Measurements from ENCODE around the gene LIN52.
A peak's percentile ranks its signal among the peaks of the same experiment; 100 is the strongest.
"Not testable (repeated sequence)": the region's sequence is repeated elsewhere in the genome, so short reads cannot be mapped to it uniquely, and the experiment has no call there.

Gene LIN52

DNA sequence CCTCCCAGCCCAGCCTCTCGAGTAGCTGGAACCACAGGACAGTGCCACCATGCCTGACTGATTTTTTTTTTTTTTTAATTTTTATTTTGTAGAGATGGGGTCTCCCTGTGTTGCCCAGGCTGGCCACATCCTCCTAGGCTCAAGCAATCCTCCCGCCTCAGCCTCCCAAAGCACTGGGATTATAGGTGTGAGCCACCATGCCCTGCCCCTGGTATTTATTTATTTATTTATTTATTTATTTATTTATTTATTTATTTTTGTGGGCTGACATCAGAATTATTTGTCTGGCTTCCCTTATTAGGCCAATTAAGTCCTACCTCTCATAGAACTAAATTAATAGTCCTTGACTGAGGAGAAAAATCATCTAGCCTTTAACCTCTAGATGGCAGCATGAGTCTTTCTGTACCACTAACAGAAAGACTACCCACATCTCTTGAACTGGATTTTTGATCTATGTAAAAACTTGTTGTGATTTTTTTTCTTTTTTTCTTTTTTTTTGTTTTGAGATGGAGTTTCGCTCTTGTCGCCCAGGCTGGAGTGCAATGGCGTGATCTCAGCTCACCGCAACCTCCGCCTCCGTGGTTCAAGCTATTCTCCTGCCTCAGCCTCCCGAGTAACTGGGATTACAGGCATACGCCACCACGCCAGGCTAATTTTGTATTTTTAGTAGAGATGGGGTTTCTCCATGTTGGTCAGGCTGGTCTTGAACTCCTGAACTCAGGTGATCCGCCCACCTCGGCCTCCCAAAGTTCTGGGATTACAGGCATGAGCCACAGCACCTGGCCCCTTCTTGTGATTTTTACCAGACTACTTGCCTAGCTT lies 26.9 kb downstream of the LIN52 start:
- not testable (repeated sequence) for H3K9ac ChIP-seq (ENCODE audit: low read length); H3K27me3 ChIP-seq (replicated peaks; ENCODE audit: control insufficient read depth, insufficient read depth, low read length); H3K4me1 ChIP-seq (ENCODE audit: control insufficient read depth, insufficient read depth, low read length); H3K36me3 ChIP-seq (ENCODE audit: control insufficient read depth, insufficient read depth, low read length, severe bottlenecking); H3K4me3 ChIP-seq (ENCODE audit: low read length); H3K9me3 ChIP-seq (ENCODE audit: control insufficient read depth, low read length)
- peak; percentile 84 for DNase-seq (ENCODE audit: low read depth)

DNA sequence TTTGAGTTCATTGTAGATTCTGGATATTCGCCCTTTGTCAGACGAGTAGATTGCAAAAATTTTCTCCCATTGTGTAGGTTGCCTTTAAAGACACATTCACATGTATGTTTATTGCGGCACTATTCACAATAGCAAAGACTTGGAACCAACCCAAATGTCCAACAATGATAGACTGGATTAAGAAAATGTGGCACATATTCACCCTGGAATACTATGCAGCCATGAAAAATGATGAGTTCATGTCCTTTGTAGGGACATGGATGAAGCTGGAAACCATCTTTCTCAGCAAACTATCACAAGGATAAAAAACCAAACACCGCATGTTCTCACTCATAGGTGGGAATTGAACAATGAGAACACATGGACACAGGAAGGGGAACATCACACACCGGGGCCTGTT lies 40.7 kb downstream of the LIN52 start:
- not testable (repeated sequence) for H3K4me3 ChIP-seq (ENCODE audit: low read length); H3K9ac ChIP-seq (ENCODE audit: low read length); DNase-seq (ENCODE audit: low read depth); H3K36me3 ChIP-seq (ENCODE audit: control insufficient read depth, insufficient read depth, low read length, severe bottlenecking); H3K4me1 ChIP-seq (ENCODE audit: control insufficient read depth, insufficient read depth, low read length); H3K9me3 ChIP-seq (ENCODE audit: control insufficient read depth, low read length); H3K27me3 ChIP-seq (replicated peaks; ENCODE audit: control insufficient read depth, insufficient read depth, low read length)

DNA sequence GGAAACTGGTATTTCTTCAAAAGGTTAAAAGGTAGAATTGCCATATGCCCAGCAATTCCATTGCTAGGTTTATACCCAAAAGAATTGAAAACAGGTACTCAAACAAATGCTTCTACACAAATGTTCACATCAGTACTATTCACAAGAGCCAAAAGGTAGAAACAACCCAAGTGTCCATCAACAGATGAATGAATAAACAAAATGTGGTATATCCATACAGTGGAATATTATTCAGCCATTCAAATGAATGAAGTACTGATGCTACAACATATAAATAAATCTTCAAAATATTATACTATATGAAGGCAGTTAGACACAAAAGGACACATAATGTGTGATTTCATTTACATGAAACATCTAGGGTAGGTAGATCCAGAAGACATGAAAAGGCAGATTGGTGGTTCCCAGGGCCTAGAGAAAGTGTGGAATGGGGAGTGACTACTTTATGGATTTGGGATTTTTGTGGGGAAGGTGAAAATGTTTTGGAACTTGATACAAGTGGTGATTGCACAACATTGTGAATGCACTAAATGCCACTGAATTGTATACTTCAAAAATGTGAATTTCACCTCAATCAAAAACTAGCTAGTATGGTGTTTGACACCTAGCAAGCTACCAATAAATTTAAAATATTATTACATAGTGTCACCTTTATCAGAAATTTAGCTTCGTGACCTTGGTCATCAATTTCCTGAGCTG lies 41.7 kb downstream of the LIN52 start:
- no peaks in the 10 kb centered on the region for H3K9me3 ChIP-seq (ENCODE audit: control insufficient read depth, low read length)

DNA sequence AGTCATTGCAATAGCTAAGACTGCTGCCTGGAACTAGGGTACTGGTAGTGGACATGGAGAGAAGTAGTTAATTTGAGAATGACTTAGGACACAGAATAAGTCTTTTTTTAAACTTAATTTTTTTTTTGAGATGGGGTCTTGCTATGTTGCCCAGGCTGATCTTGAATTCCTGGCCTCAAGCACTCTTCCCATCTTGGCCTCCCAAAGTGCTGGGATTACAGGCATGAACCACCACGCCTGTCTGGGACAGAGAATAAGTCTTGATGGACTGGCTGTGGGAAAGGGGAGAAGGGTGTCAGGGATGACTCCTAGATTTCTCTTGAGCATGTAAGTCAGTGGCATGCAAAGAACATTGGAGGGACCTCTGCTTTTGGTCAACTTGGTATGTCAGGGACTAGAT lies 42.9 kb downstream of the LIN52 start:
- Histone ChIP-seq H3K4me1 (ENCODE audit: control insufficient read depth, insufficient read depth, low read length) (no peaks in the 10 kb centered on the region), H3K4me3 (ENCODE audit: low read length) (no peak overlapping the region), H3K9me3 (ENCODE audit: control insufficient read depth, low read length) (no peaks in the 10 kb centered on the region), H3K9ac (ENCODE audit: low read length) (no peak overlapping the region), H3K27me3 (replicated peaks; ENCODE audit: control insufficient read depth, insufficient read depth, low read length) (no peaks in the 10 kb centered on the region), H3K36me3 (ENCODE audit: control insufficient read depth, insufficient read depth, low read length, severe bottlenecking) (no peaks in the 10 kb centered on the region)
- DNase-seq (ENCODE audit: low read depth), result no peak

More for the DNA sequence above, 41.7 kb downstream of the LIN52 start:
- Histone ChIP-seq H3K4me1 (ENCODE audit: control insufficient read depth, insufficient read depth, low read length) (no peaks in the 10 kb centered on the region), H3K9ac (ENCODE audit: low read length) (no peak overlapping the region), H3K4me3 (ENCODE audit: low read length) (no peak overlapping the region), H3K27me3 (replicated peaks; ENCODE audit: control insufficient read depth, insufficient read depth, low read length) (no peaks in the 10 kb centered on the region), H3K36me3 (ENCODE audit: control insufficient read depth, insufficient read depth, low read length, severe bottlenecking) (no peaks in the 10 kb centered on the region)
- no peak for DNase-seq (ENCODE audit: low read depth)

DNA sequence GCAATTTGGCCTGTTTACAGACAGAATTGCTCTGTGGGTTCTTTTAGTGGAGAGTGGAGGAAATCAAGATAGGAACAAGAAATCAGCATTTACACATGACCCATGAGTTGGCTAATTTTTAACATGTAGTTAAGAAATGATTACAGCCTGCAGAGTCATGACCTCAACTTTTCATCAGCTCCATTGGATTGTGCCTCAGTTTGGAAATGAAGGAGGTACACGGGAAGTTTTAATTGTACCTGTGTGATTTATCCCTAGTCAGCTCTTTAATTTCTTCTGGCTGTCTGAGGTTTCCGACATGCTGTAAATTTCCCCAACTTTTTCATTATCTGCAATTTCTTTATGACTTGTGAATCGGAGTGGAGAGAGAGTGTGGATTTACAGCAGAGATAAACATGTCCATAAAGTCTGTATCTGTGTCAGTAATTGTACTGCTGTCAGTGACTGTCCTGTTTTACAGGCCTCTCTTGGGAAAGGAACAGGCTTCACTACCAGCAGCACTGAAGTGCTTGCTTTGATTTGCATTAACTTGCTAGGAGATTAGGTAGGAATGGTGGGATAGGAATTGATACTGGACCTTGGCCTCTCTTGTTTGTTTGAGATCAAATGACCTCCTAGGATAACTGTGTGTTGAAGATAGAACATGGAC lies 49.2 kb downstream of the LIN52 start:
- Histone ChIP-seq H3K4me1 (ENCODE audit: control insufficient read depth, insufficient read depth, low read length) (peaks cover 31% of the 10 kb centered on the region), H3K4me3 (ENCODE audit: low read length) (no peak overlapping the region), H3K9ac (ENCODE audit: low read length) (no peak overlapping the region), H3K9me3 (ENCODE audit: control insufficient read depth, low read length) (no peaks in the 10 kb centered on the region), H3K36me3 (ENCODE audit: control insufficient read depth, insufficient read depth, low read length, severe bottlenecking) (no peaks in the 10 kb centered on the region), H3K27me3 (replicated peaks; ENCODE audit: control insufficient read depth, insufficient read depth, low read length) (no peaks in the 10 kb centered on the region)
- no peak for DNase-seq (ENCODE audit: low read depth)

DNA sequence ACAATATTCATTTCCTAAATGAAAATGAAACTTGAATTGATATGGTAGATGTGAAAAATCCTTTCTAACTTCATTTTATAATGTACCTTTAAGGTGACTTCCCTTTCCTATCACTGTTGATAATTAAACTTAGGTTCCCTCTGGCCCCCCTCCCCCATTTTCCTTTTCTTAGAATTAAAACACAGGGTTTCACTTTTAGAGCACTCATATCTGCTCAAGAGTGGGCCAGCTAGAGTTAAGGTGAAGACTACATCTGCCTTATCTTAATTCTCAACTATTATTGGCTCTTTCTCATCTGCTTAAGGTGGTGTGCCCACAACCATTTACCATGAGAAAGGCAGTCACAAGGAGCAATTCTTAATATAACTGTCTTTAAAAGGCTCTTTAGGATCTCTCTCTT lies 49.7 kb downstream of the LIN52 start:
- Histone ChIP-seq H3K9ac (ENCODE audit: low read length) (no peak overlapping the region), H3K9me3 (ENCODE audit: control insufficient read depth, low read length) (no peaks in the 10 kb centered on the region), H3K4me3 (ENCODE audit: low read length) (no peak overlapping the region), H3K4me1 (ENCODE audit: control insufficient read depth, insufficient read depth, low read length) (peaks cover 31% of the 10 kb centered on the region), H3K27me3 (replicated peaks; ENCODE audit: control insufficient read depth, insufficient read depth, low read length) (no peaks in the 10 kb centered on the region), H3K36me3 (ENCODE audit: control insufficient read depth, insufficient read depth, low read length, severe bottlenecking) (no peaks in the 10 kb centered on the region)
- no peak for DNase-seq (ENCODE audit: low read depth)

DNA sequence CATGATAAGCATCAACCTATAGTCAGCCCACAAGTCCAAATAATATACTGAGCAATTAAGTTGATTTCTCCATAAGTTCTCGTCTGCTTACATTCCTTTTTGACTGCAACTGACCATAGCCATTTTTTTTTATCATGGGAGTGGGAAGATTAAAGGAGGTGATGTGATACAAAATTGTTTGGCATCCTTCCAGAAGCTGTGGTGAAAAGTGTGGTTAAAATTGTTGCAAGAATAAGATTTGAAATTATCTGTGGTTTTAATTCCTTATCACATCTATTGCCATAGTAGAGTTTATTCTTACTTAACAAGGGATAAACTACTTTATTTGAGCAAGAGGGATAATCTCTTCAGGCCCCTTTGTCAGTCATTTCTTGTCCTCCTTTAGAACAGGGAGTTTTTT lies 50.7 kb downstream of the LIN52 start:
- Histone ChIP-seq H3K4me1 (ENCODE audit: control insufficient read depth, insufficient read depth, low read length) (peaks cover 36% of the 10 kb centered on the region), H3K27me3 (replicated peaks; ENCODE audit: control insufficient read depth, insufficient read depth, low read length) (no peaks in the 10 kb centered on the region), H3K9me3 (ENCODE audit: control insufficient read depth, low read length) (no peaks in the 10 kb centered on the region), H3K36me3 (ENCODE audit: control insufficient read depth, insufficient read depth, low read length, severe bottlenecking) (no peaks in the 10 kb centered on the region), H3K9ac (ENCODE audit: low read length) (no peak overlapping the region), H3K4me3 (ENCODE audit: low read length) (no peak overlapping the region)
- no peak for DNase-seq (ENCODE audit: low read depth)

DNA sequence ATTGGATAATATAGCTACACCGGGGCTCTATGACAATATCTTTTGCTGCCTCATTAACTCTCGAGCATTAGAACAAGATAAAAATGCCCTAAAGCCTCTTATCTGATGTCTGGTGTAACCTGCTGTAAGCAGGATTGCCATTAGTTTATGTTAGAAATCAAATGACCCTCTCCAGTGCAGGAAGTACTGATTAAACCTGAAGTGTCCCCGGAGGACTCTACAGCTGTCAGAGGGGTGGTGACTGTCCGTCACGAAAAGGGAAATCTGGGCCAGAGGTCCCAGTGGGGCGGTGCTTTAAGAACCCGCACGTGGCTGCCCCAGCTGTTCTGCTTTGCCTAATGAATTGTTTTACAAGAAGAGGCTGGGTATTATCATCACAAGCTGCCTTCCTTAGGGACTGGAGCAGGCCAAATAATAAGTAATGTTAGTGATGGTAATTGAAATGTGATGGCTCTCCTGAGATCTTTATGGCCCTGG lies 55.7 kb downstream of the LIN52 start:
- no peak for DNase-seq (ENCODE audit: low read depth)

DNA sequence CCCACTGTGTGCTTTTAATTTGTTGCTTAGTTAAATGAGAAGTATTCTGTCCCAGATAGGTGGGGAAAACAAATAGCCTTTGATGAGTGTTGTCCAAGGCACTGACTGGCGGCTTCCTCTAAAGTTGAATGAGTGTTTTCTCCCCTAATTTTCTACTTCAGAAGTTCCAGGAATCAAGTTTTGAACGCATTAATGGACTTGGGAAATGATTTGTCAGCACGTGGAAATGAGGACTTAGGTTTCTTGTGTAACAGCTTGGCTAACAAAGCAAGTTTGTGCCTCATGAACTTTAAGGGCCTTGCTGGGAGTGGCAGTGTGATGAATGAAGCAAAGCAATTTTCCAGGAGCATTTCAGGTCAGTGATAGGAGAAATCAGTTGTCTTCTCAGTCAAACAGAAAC lies 56.9 kb downstream of the LIN52 start:
- no peaks in the 10 kb centered on the region for H3K27me3 ChIP-seq (replicated peaks; ENCODE audit: control insufficient read depth, insufficient read depth, low read length)
- H3K36me3 ChIP-seq (ENCODE audit: control insufficient read depth, insufficient read depth, low read length, severe bottlenecking), result no peaks in the 10 kb centered on the region
- peaks cover 40% of the 10 kb centered on the region for H3K4me1 ChIP-seq (ENCODE audit: control insufficient read depth, insufficient read depth, low read length)
- H3K4me3 ChIP-seq (ENCODE audit: low read length), result peak overlapping the region; percentile 3
- no peak overlapping the region for H3K9ac ChIP-seq (ENCODE audit: low read length)
- H3K9me3 ChIP-seq (ENCODE audit: control insufficient read depth, low read length), result no peaks in the 10 kb centered on the region
- DNase-seq (ENCODE audit: low read depth), result peak; percentile 12

More for the DNA sequence above, 55.7 kb downstream of the LIN52 start:
- Histone ChIP-seq H3K27me3 (replicated peaks; ENCODE audit: control insufficient read depth, insufficient read depth, low read length) (no peaks in the 10 kb centered on the region), H3K4me3 (ENCODE audit: low read length) (peak overlapping the region; percentile 39), H3K9me3 (ENCODE audit: control insufficient read depth, low read length) (no peaks in the 10 kb centered on the region), H3K4me1 (ENCODE audit: control insufficient read depth, insufficient read depth, low read length) (peaks cover 52% of the 10 kb centered on the region), H3K36me3 (ENCODE audit: control insufficient read depth, insufficient read depth, low read length, severe bottlenecking) (no peaks in the 10 kb centered on the region), H3K9ac (ENCODE audit: low read length) (peak overlapping the region; percentile 60)

DNA sequence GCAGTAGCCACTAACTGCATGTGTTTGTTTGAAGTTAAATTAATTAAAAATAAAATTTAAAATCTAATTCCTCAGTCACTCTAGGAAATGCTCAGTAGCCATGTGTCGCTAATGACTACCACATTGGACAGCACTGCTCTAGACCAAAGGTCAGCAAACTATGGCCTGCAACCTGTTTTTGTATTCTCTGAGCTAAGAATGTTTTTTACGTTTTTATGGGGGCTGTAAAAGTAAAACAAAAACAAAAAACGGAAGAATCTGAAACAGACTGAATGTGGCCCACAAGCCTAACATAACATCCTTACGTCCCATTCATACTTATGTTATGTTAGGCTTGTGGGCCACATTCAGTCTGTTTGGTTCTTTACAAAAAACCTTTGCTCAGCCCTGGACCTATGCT lies 57.8 kb downstream of the LIN52 start:
- Histone ChIP-seq H3K36me3 (ENCODE audit: control insufficient read depth, insufficient read depth, low read length, severe bottlenecking) (no peaks in the 10 kb centered on the region), H3K9ac (ENCODE audit: low read length) (no peak overlapping the region), H3K4me3 (ENCODE audit: low read length) (no peak overlapping the region), H3K4me1 (ENCODE audit: control insufficient read depth, insufficient read depth, low read length) (peaks cover 40% of the 10 kb centered on the region), H3K9me3 (ENCODE audit: control insufficient read depth, low read length) (no peaks in the 10 kb centered on the region), H3K27me3 (replicated peaks; ENCODE audit: control insufficient read depth, insufficient read depth, low read length) (no peaks in the 10 kb centered on the region)
- DNase-seq (ENCODE audit: low read depth), result no peak

DNA sequence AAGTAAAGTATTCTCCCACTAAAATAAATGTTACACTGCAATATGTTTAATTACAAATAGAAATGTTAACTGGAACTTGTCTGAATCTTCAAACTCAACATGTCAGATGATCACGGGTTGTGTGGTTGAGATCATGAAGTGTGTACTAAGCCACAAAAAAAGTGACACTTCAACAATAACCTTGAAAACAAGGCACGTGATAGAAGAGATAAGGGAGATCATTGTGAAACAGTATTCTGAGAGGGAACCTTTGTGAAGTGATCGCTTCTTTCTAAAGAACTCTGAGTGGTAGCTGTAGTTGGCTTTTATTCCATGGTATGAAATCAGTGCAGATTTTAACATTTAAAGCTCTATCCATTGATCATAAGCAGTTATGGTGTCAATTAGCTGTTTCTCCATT lies 60.0 kb downstream of the LIN52 start:
- DNase-seq (ENCODE audit: low read depth), result no peak

More for the DNA sequence above, 60.0 kb downstream of the LIN52 start:
- no peaks in the 10 kb centered on the region for H3K9me3 ChIP-seq (ENCODE audit: control insufficient read depth, low read length)
- H3K4me1 ChIP-seq (ENCODE audit: control insufficient read depth, insufficient read depth, low read length), result peaks cover 40% of the 10 kb centered on the region
- no peaks in the 10 kb centered on the region for H3K36me3 ChIP-seq (ENCODE audit: control insufficient read depth, insufficient read depth, low read length, severe bottlenecking)
- H3K9ac ChIP-seq (ENCODE audit: low read length), result no peak overlapping the region
- no peak overlapping the region for H3K4me3 ChIP-seq (ENCODE audit: low read length)
- no peaks in the 10 kb centered on the region for H3K27me3 ChIP-seq (replicated peaks; ENCODE audit: control insufficient read depth, insufficient read depth, low read length)

Data from adipocyte (in vitro differentiated cells).